WI38 (cell line): ENCODE results near the gene PEX14.

ENCODE experiments used
- H3K4me3 ChIP-seq: 2 replicates; pipeline ENCODE4 v1.5.1; 2011; ENCODE audit warnings: low read depth, mild to moderate bottlenecking, control low read depth, low read length
- CTCF ChIP-seq: IDR thresholded peaks from 2 replicates; pipeline ENCODE4 v1.5.1; 2012; ENCODE audit warnings: low read depth, mild to moderate bottlenecking, control low read depth, low read length

The PEX14 gene

DNA sequence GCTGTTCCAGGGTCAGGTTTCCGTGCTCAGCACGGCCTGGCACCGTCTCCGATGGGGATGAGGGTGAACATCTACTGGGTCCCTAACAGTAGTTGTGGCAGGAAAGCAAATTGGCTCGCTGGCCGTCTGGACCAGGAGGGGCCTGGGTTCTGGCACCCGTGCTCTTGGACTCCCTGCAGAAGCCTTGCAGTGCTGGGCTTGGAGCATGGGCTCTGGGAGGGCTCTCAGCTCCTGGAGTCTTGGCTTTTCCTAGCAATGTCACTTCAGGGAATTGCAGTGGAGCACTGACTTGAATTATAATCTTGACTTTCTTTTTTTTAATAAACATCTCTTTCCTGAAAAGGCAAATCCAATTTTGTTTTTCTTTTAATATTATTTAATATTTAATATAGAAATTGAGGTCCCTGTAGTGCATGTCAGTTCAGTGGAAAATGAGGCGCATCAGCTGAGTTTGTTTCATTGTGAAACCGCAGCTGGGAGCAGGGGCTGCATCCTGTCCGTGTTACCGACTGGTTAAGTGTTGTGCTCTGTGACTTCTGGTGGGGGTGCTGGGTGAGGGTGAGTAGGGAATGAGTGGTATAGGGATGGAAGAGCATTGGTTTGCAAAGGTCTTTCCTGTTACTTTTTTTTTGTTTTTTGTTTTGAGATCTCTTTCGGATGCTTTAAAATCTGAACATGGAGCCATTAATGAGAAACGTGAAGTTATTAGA lies 64.1 kb downstream of the PEX14 start:
- H3K4me3 ChIP-seq = no peak overlapping the region

DNA sequence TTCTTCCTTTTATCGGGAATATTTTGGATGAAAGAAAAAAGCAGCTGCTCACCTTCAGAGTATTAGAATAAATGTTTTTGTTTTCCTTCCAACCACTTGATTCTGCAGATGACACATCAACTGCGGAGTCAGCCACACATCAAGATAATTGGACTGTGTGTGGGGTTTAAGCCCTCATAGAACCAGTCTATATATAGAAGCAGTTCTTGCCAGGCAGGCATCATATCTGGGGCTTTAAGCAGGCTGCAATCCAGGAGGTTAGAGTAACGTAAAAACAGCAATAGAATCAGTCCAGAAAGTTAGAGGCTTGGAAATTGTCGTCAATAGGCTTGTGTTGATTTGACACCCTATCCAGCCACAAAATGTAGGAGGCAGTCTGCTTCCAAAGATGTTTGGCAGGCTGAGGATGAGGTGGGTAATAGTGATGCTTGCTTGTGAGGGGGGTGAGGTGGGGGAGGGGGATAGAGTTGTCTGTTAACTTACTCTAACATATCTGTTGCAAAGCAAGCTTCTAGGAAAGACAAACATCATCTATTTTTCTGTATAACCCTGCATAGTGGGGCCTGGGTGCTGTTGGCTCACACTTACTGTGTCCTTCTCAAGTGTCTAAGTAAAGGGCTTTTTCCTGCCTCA lies 64.8 kb downstream of the PEX14 start:
- no peak overlapping the region for H3K4me3 ChIP-seq
- TF ChIP-seq CTCF = no peak

More for the DNA sequence above, 64.1 kb downstream of the PEX14 start:
- no peak for TF ChIP-seq CTCF

- no peak for TF ChIP-seq CTCF
- H3K4me3 ChIP-seq = no peak overlapping the region
Measured at GRCh38 chr1:10540277-10541005, 65.7 kb downstream of the PEX14 start.

DNA sequence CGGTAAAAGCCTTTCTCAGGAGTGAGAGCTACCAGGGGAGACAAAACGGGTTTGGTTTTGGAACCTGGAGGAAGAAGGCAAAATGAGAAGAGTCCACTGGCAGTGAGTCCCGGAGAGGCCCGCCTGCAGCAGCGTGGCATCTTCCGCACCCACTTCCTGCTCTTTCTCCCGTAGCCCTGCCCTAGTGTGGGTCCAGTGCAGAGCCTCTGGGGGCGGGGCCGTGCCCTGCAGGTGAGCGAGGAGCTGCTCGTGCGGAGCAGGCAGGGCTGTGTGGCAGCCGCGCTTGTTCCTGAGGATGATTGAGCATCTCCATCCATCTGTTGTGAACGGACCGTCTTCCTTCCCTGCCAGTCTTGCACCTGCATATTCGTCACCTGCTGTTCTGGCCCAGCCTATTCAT lies 66.5 kb downstream of the PEX14 start:
- no peak overlapping the region for H3K4me3 ChIP-seq
- no peak for TF ChIP-seq CTCF

DNA sequence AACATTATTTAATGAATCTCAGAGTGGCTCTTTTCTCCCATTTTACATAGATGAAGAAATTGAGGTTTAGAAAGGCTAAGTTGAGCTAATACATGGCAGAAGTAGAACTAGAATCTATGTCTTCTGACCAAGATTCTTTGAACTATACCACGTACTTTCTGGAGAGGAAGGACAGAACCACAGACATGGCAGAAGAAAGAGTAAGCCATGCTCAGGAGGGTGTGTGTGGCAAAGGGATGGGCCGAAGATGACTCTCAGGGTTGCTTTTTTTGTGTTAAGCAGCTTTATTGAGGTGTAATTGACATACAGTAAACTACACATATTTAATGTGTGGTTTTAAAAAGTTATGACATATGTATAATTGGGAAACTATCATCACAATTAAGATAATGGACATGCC lies 69.5 kb downstream of the PEX14 start:
- H3K4me3 ChIP-seq = no peak overlapping the region
- no peak for TF ChIP-seq CTCF

GRCh38 chr1:10546896-10547295 lies 72.1 kb downstream of the PEX14 start:
- TF ChIP-seq CTCF = no peak
- no peak overlapping the region for H3K4me3 ChIP-seq

GRCh38 chr1:10549904-10550664 lies 75.3 kb downstream of the PEX14 start:
- H3K4me3 ChIP-seq = no peak overlapping the region
- no peak for TF ChIP-seq CTCF
